Measurements from ENCODE around the gene S100A10.
A peak's percentile ranks its signal among the peaks of the same experiment; 100 is the strongest.

S100A10 gene

GRCh38 chr1:151966061-151966460 lies 27.6 kb downstream of the S100A10 start:
- DNase-seq (ENCODE audit: low read depth in 4 of 4, low spot score in 1 of 4): no peak

GRCh38 chr1:151964510-151964909 lies 29.1 kb downstream of the S100A10 start:
- DNase-seq (ENCODE audit: low read depth in 4 of 4, low spot score in 1 of 4): no peak

- DNase-seq (ENCODE audit: low read depth in 4 of 4, low spot score in 1 of 4): no peak
Measured at GRCh38 chr1:151963288-151963687, 30.4 kb downstream of the S100A10 start.

GRCh38 chr1:151961833-151962232 lies 31.8 kb downstream of the S100A10 start:
- DNase-seq (ENCODE audit: low read depth in 4 of 4, low spot score in 1 of 4): no peak

GRCh38 chr1:151960780-151961513 lies 32.7 kb downstream of the S100A10 start:
- DNase-seq (ENCODE audit: low read depth in 4 of 4, low spot score in 1 of 4): no peak

GRCh38 chr1:151958959-151959358 lies 34.7 kb downstream of the S100A10 start:
- DNase-seq (ENCODE audit: low read depth in 4 of 4, low spot score in 1 of 4): no peak

- DNase-seq (ENCODE audit: low read depth in 4 of 4, low spot score in 1 of 4): no peak
Measured at GRCh38 chr1:151956957-151957497, 36.6 kb downstream of the S100A10 start.

GRCh38 chr1:151953409-151954094 lies 40.1 kb downstream of the S100A10 start:
- no peak for DNase-seq (ENCODE audit: low read depth in 4 of 4, low spot score in 1 of 4)

GRCh38 chr1:151952811-151953210 lies 40.8 kb downstream of the S100A10 start:
- no peak for DNase-seq (ENCODE audit: low read depth in 4 of 4, low spot score in 1 of 4)

GRCh38 chr1:151949371-151950193 lies 44.1 kb downstream of the S100A10 start:
- DNase-seq (ENCODE audit: low read depth in 4 of 4, low spot score in 1 of 4): no peak

GRCh38 chr1:151948506-151948905 lies 45.2 kb downstream of the S100A10 start:
- DNase-seq (ENCODE audit: low read depth in 4 of 4, low spot score in 1 of 4): no peak

- no peak for DNase-seq (ENCODE audit: low read depth in 4 of 4, low spot score in 1 of 4)
Measured at GRCh38 chr1:151947140-151947539, 46.5 kb downstream of the S100A10 start.

- peak; percentile 17 to 45 (median 40) for DNase-seq (ENCODE audit: low read depth in 4 of 4, low spot score in 1 of 4)
Measured at GRCh38 chr1:151945725-151946722, 47.6 kb downstream of the S100A10 start.

GRCh38 chr1:151944857-151945575 lies 48.6 kb downstream of the S100A10 start:
- no peak for DNase-seq (ENCODE audit: low read depth in 4 of 4, low spot score in 1 of 4)

GRCh38 chr1:151944126-151944856 lies 49.4 kb downstream of the S100A10 start:
- no peak for DNase-seq (ENCODE audit: low read depth in 4 of 4, low spot score in 1 of 4)

- DNase-seq (ENCODE audit: low read depth in 4 of 4, low spot score in 1 of 4): no peak
Measured at GRCh38 chr1:151943591-151943990, 50.1 kb downstream of the S100A10 start.

- no peak for DNase-seq (ENCODE audit: low read depth in 4 of 4, low spot score in 1 of 4)
Measured at GRCh38 chr1:151942882-151943281, 50.8 kb downstream of the S100A10 start.

GRCh38 chr1:151940541-151940940 lies 53.1 kb downstream of the S100A10 start:
- no peak for DNase-seq (ENCODE audit: low read depth in 4 of 4, low spot score in 1 of 4)

GRCh38 chr1:151939779-151940178 lies 53.9 kb downstream of the S100A10 start:
- no peak for DNase-seq (ENCODE audit: low read depth in 4 of 4, low spot score in 1 of 4)
